ENCODE data around the gene URB2. TPM values are rescaled to one million over a fixed set of nuclear protein-coding genes. Genes with fewer than 3 reads are reported as not detected.

The URB2 gene
- total RNA-seq, 1 experiment from 2014 or later = 24.6 TPM

- TF ChIP-seq, protein P1, sequence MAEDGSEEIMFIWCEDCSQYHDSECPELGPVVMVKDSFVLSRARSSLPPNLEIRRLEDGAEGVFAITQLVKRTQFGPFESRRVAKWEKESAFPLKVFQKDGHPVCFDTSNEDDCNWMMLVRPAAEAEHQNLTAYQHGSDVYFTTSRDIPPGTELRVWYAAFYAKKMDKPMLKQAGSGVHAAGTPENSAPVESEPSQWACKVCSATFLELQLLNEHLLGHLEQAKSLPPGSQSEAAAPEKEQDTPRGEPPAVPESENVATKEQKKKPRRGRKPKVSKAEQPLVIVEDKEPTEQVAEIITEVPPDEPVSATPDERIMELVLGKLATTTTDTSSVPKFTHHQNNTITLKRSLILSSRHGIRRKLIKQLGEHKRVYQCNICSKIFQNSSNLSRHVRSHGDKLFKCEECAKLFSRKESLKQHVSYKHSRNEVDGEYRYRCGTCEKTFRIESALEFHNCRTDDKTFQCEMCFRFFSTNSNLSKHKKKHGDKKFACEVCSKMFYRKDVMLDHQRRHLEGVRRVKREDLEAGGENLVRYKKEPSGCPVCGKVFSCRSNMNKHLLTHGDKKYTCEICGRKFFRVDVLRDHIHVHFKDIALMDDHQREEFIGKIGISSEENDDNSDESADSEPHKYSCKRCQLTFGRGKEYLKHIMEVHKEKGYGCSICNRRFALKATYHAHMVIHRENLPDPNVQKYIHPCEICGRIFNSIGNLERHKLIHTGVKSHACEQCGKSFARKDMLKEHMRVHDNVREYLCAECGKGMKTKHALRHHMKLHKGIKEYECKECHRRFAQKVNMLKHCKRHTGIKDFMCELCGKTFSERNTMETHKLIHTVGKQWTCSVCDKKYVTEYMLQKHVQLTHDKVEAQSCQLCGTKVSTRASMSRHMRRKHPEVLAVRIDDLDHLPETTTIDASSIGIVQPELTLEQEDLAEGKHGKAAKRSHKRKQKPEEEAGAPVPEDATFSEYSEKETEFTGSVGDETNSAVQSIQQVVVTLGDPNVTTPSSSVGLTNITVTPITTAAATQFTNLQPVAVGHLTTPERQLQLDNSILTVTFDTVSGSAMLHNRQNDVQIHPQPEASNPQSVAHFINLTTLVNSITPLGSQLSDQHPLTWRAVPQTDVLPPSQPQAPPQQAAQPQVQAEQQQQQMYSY (CRISPR knock-in tag; IDR thresholded peaks at IDR 0.05) = no peak
- TF ChIP-seq ZNF671 (CRISPR knock-in tag; IDR thresholded peaks at IDR 0.05) = no peak
- no peak for TF ChIP-seq SMAD4 (CRISPR knock-in tag; IDR thresholded peaks at IDR 0.05)
- TF ChIP-seq NFATC4 (CRISPR knock-in tag; IDR thresholded peaks at IDR 0.05) = no peak
- no peak for TF ChIP-seq NFE2L1 (CRISPR knock-in tag; IDR thresholded peaks at IDR 0.05)
- no peak for TF ChIP-seq CREM (CRISPR knock-in tag; IDR thresholded peaks at IDR 0.05)
- TF ChIP-seq, protein P2, sequence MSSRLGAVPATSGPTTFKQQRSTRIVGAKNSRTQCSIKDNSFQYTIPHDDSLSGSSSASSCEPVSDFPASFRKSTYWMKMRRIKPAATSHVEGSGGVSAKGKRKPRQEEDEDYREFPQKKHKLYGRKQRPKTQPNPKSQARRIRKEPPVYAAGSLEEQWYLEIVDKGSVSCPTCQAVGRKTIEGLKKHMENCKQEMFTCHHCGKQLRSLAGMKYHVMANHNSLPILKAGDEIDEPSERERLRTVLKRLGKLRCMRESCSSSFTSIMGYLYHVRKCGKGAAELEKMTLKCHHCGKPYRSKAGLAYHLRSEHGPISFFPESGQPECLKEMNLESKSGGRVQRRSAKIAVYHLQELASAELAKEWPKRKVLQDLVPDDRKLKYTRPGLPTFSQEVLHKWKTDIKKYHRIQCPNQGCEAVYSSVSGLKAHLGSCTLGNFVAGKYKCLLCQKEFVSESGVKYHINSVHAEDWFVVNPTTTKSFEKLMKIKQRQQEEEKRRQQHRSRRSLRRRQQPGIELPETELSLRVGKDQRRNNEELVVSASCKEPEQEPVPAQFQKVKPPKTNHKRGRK (CRISPR knock-in tag; IDR thresholded peaks at IDR 0.05; ENCODE audit: borderline replicate concordance) = no peak
- TF ChIP-seq, protein P3, sequence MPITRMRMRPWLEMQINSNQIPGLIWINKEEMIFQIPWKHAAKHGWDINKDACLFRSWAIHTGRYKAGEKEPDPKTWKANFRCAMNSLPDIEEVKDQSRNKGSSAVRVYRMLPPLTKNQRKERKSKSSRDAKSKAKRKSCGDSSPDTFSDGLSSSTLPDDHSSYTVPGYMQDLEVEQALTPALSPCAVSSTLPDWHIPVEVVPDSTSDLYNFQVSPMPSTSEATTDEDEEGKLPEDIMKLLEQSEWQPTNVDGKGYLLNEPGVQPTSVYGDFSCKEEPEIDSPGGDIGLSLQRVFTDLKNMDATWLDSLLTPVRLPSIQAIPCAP (CRISPR knock-in tag; IDR thresholded peaks at IDR 0.05) = no peak
- TF ChIP-seq ZNF317 (CRISPR knock-in tag; IDR thresholded peaks at IDR 0.05; ENCODE audit: borderline replicate concordance, low read depth) = no peak
Observed at GRCh38 chr1:229643996-229644745, 18.1 kb downstream of the URB2 start (continued).

GRCh38 chr1:229645324-229645993, 19.4 kb downstream of the URB2 start:
- Mint-ChIP-seq H3K4me1 (no peaks in the 10 kb centered on the region), H3K36me3 (peaks cover 61% of the 10 kb centered on the region), H3K27me3 (ENCODE audit: low read depth) (no peaks in the 10 kb centered on the region), H3K4me3 (no peak overlapping the region), H3K9me3 (no peaks in the 10 kb centered on the region), H3K27ac (peak overlapping the region; percentile 64)
- ChIA-PET POLR2A (no interaction called here), CTCF (no interaction called here)
- no peak for ATAC-seq
- DNase-seq (ENCODE audit: low spot score) = no peak
- TF ChIP-seq ZNF219 (CRISPR knock-in tag; IDR thresholded peaks at IDR 0.05; ENCODE audit: borderline replicate concordance) = no peak
- no peak for TF ChIP-seq SOX15 (CRISPR knock-in tag; IDR thresholded peaks at IDR 0.05)
- TF ChIP-seq JAZF1 (CRISPR knock-in tag; IDR thresholded peaks at IDR 0.05) = no peak
- TF ChIP-seq GRHL2 (CRISPR knock-in tag; IDR thresholded peaks at IDR 0.05; ENCODE audit: insufficient replicate concordance, severe bottlenecking) = no peak
- no peak for TF ChIP-seq FOXJ3 (CRISPR knock-in tag; IDR thresholded peaks at IDR 0.05; ENCODE audit: borderline replicate concordance)
- TF ChIP-seq, protein P4, sequence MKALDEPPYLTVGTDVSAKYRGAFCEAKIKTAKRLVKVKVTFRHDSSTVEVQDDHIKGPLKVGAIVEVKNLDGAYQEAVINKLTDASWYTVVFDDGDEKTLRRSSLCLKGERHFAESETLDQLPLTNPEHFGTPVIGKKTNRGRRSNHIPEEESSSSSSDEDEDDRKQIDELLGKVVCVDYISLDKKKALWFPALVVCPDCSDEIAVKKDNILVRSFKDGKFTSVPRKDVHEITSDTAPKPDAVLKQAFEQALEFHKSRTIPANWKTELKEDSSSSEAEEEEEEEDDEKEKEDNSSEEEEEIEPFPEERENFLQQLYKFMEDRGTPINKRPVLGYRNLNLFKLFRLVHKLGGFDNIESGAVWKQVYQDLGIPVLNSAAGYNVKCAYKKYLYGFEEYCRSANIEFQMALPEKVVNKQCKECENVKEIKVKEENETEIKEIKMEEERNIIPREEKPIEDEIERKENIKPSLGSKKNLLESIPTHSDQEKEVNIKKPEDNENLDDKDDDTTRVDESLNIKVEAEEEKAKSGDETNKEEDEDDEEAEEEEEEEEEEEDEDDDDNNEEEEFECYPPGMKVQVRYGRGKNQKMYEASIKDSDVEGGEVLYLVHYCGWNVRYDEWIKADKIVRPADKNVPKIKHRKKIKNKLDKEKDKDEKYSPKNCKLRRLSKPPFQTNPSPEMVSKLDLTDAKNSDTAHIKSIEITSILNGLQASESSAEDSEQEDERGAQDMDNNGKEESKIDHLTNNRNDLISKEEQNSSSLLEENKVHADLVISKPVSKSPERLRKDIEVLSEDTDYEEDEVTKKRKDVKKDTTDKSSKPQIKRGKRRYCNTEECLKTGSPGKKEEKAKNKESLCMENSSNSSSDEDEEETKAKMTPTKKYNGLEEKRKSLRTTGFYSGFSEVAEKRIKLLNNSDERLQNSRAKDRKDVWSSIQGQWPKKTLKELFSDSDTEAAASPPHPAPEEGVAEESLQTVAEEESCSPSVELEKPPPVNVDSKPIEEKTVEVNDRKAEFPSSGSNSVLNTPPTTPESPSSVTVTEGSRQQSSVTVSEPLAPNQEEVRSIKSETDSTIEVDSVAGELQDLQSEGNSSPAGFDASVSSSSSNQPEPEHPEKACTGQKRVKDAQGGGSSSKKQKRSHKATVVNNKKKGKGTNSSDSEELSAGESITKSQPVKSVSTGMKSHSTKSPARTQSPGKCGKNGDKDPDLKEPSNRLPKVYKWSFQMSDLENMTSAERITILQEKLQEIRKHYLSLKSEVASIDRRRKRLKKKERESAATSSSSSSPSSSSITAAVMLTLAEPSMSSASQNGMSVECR (CRISPR knock-in tag; IDR thresholded peaks at IDR 0.05; ENCODE audit: borderline replicate concordance) = no peak
- TF ChIP-seq MXD4 (CRISPR knock-in tag; IDR thresholded peaks at IDR 0.05; ENCODE audit: borderline replicate concordance) = no peak
- TF ChIP-seq, protein P5, sequence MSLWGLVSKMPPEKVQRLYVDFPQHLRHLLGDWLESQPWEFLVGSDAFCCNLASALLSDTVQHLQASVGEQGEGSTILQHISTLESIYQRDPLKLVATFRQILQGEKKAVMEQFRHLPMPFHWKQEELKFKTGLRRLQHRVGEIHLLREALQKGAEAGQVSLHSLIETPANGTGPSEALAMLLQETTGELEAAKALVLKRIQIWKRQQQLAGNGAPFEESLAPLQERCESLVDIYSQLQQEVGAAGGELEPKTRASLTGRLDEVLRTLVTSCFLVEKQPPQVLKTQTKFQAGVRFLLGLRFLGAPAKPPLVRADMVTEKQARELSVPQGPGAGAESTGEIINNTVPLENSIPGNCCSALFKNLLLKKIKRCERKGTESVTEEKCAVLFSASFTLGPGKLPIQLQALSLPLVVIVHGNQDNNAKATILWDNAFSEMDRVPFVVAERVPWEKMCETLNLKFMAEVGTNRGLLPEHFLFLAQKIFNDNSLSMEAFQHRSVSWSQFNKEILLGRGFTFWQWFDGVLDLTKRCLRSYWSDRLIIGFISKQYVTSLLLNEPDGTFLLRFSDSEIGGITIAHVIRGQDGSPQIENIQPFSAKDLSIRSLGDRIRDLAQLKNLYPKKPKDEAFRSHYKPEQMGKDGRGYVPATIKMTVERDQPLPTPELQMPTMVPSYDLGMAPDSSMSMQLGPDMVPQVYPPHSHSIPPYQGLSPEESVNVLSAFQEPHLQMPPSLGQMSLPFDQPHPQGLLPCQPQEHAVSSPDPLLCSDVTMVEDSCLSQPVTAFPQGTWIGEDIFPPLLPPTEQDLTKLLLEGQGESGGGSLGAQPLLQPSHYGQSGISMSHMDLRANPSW (CRISPR knock-in tag; conservative IDR thresholded peaks at IDR 0.05; ENCODE audit: low read depth) = no peak
- TF ChIP-seq, protein P2 (CRISPR knock-in tag; IDR thresholded peaks at IDR 0.05; ENCODE audit: borderline replicate concordance) = no peak

Measured in WTC11 (cell line).